HCT116 (cell line): ENCODE measurements around the gene COL5A1. TPM values are rescaled to one million over a fixed set of nuclear protein-coding genes. Genes with fewer than 3 reads are reported as not detected.

Experiments
- ATAC-seq: fragments of 200-7000 bp; cut with Tn5 transposase; 2 replicates; pipeline ENCODE4 v1.9.1; 2020; ENCODE audit warnings: mild to moderate bottlenecking, moderate library complexity
- BruUV-seq: library from RNA; stranded (reverse); fragments of 400-500 nt; replicated peaks from 2 replicates; lab custom pipeline; 2021; lab: Mats Ljungman, UMichigan
- CTCF ChIA-PET: fragments of 300-600 bp; sonication (Branson Sonifier 250); formaldehyde crosslinking; loops from one replicate; lab custom pipeline; 2021; ENCODE audit warnings: antibody characterized with exemption; lab: Charles Lee
- POLR2A ChIA-PET: fragments of 300-600, 350-600 bp; sonication (Branson Sonifier 250); formaldehyde crosslinking; loops from one replicate; lab custom pipeline; 2021; ENCODE audit warnings: antibody characterized with exemption; lab: Charles Lee
- RAD21 ChIA-PET, 2 experiments: fragments of 300-600 bp; sonication (Branson Sonifier 250); formaldehyde crosslinking; loops; one replicate each; lab custom pipeline; 2023; ENCODE audit warnings: low total read pairs in 2 of 2; ENCODE audit not compliant: uncharacterized antibody in 2 of 2, unreplicated experiment in 2 of 2, low non-redundant PET in 1 of 2; lab: Charles Lee
- DNase-seq: peaks from one replicate; pipeline ENCODE4 v3.0.0-alpha.2; 2010; ENCODE audit warnings: low read depth, low spot score
- H2AFZ ChIP-seq: fragments of 200-600 bp; shearing (Covaris generic), sonication (generic); 2 replicates; pipeline ENCODE4 v1.6.1; 2017; ENCODE audit warnings: low read depth, mixed run types, mixed read lengths, antibody characterized with exemption, low read length; ENCODE audit not compliant: poor library complexity, severe bottlenecking
- H3K27ac ChIP-seq: 2 replicates; pipeline ENCODE4 v1.5.1; 2012; ENCODE audit warnings: low read depth, low read length
- H3K27me3 ChIP-seq: fragments of 200-600 bp; sonication (generic); 2 replicates; pipeline ENCODE4 v1.6.1; 2016; ENCODE audit warnings: mixed run types, low read length, mixed read lengths; ENCODE audit not compliant: insufficient read depth
- H3K36me3 ChIP-seq, 2 experiments: fragments of 200-500 bp in 1 of 2; fragments of 200-600 bp in 1 of 2; sonication (Bioruptor generic) in 1 of 2; sonication (generic) in 1 of 2; 2 replicates each; pipeline versions ENCODE4 v1.5.1 to v1.6.1; 2014 to 2016; ENCODE audit warnings: low read length in 2 of 2, inconsistent platforms in 1 of 2, mixed read lengths in 1 of 2, mixed run types in 1 of 2; ENCODE audit not compliant: insufficient read depth in 2 of 2, control insufficient read depth in 1 of 2
- H3K4me1 ChIP-seq, 2 experiments: fragments of 200-600 bp in 1 of 2; sonication (generic) in 1 of 2; 2 replicates each; pipeline versions ENCODE4 v1.5.1 to v1.6.1; 2012 to 2017; ENCODE audit warnings: low read length in 2 of 2, inconsistent platforms in 1 of 2, mild to moderate bottlenecking in 1 of 2, mixed read lengths in 1 of 2, mixed run types in 1 of 2, moderate library complexity in 1 of 2; ENCODE audit not compliant: insufficient read depth in 2 of 2, control insufficient read depth in 1 of 2
- H3K4me2 ChIP-seq: fragments of 200-600 bp; sonication (generic); 2 replicates; pipeline ENCODE4 v1.6.1; 2017; ENCODE audit warnings: mixed run types, low read length, mixed read lengths
- H3K4me3 ChIP-seq, 2 experiments: fragments of 200-600 bp in 1 of 2; sonication (generic) in 1 of 2; replicated peaks in 1 of 2; 2 replicates each; pipeline ENCODE4 v1.5.1; 2011 to 2016; ENCODE audit warnings: low read length in 2 of 2, control low read depth in 1 of 2, low read depth in 1 of 2, mild to moderate bottlenecking in 1 of 2, mixed read lengths in 1 of 2, mixed run types in 1 of 2
- H3K79me2 ChIP-seq: fragments of 200-600 bp; sonication (generic); 2 replicates; pipeline ENCODE4 v1.6.1; 2017; ENCODE audit warnings: mild to moderate bottlenecking, mixed run types, low read length, moderate library complexity, mixed read lengths; ENCODE audit not compliant: insufficient read depth
- H3K9ac ChIP-seq: fragments of 200-600 bp; sonication (generic); 2 replicates; pipeline ENCODE4 v1.6.1; 2016; ENCODE audit warnings: low read length, mixed read lengths
- H3K9me2 ChIP-seq: fragments of 200-600 bp; sonication (generic), shearing (Covaris generic); 2 replicates; pipeline ENCODE4 v1.6.1; 2017; ENCODE audit warnings: mixed run types, mild to moderate bottlenecking, moderate library complexity; ENCODE audit not compliant: insufficient read depth
- H3K9me3 ChIP-seq, 2 experiments: fragments of 200-500 bp in 1 of 2; fragments of 200-600 bp in 1 of 2; sonication (Bioruptor generic) in 1 of 2; sonication (generic) in 1 of 2; 2 replicates each; pipeline ENCODE4 v1.6.1; 2014 to 2017; ENCODE audit warnings: low read length in 2 of 2, mixed read lengths in 2 of 2, inconsistent platforms in 1 of 2, low read depth in 1 of 2, mild to moderate bottlenecking in 1 of 2, mixed run types in 1 of 2, moderate library complexity in 1 of 2; ENCODE audit not compliant: control insufficient read depth in 1 of 2, insufficient read depth in 1 of 2
- H4K20me1 ChIP-seq: fragments of 200-600 bp; sonication (generic), shearing (Covaris generic); 2 replicates; pipeline ENCODE4 v1.6.1; 2017; ENCODE audit warnings: mixed run types, mild to moderate bottlenecking, moderate library complexity; ENCODE audit not compliant: insufficient read depth
- CEBPB ChIP-seq: IDR thresholded peaks from 2 replicates; pipeline ENCODE4 v1.6.1; 2012; ENCODE audit warnings: low read depth
- CTCF ChIP-seq, 3 experiments: fragments of 200-600 bp in 1 of 3; sonication (generic) in 1 of 3; IDR thresholded peaks in 2 of 3; conservative IDR thresholded peaks in 1 of 3; 2 replicates each; pipeline ENCODE4 v1.5.1; 2012 to 2017; ENCODE audit warnings: low read depth in 2 of 3, low read length in 2 of 3, antibody characterized with exemption in 1 of 3, borderline replicate concordance in 1 of 3, control low read depth in 1 of 3, mild to moderate bottlenecking in 1 of 3, mixed read lengths in 1 of 3, mixed run types in 1 of 3, moderate library complexity in 1 of 3; ENCODE audit not compliant: insufficient read depth in 1 of 3
- ELF1 ChIP-seq: IDR thresholded peaks from 2 replicates; pipeline ENCODE4 v1.6.1; 2012; ENCODE audit warnings: low read depth, borderline replicate concordance
- EZH2phosphoT487 ChIP-seq: fragments of 200-600 bp; IDR thresholded peaks from 2 replicates; pipeline ENCODE4 v1.6.1; 2018; ENCODE audit warnings: antibody characterized with exemption, borderline replicate concordance
- FOSL1 ChIP-seq: IDR thresholded peaks from 2 replicates; pipeline ENCODE4 v1.6.1; 2012; ENCODE audit warnings: low read depth
- JUND ChIP-seq: IDR thresholded peaks from 2 replicates; pipeline ENCODE4 v1.6.1; 2012
- POLR2A ChIP-seq: IDR thresholded peaks from 2 replicates; pipeline ENCODE4 v1.7.0; 2011; ENCODE audit warnings: borderline replicate concordance; ENCODE audit not compliant: insufficient read depth, insufficient read length; ENCODE audit errors: extremely low read depth
- POLR2AphosphoS5 ChIP-seq: IDR thresholded peaks from 2 replicates; pipeline ENCODE4 v1.6.1; 2011; ENCODE audit warnings: mild to moderate bottlenecking, low read depth, low read length, moderate library complexity
- REST ChIP-seq: IDR thresholded peaks from 2 replicates; pipeline ENCODE4 v1.6.1; 2012; ENCODE audit warnings: low read depth
- SP1 ChIP-seq: IDR thresholded peaks from 2 replicates; pipeline ENCODE4 v1.6.1; 2012; ENCODE audit warnings: low read depth
- YY1 ChIP-seq: IDR thresholded peaks from 2 replicates; pipeline ENCODE4 v1.6.1; 2011; ENCODE audit warnings: low read length, low read depth, moderate library complexity, mild to moderate bottlenecking; ENCODE audit not compliant: insufficient replicate concordance; ENCODE audit errors: extremely low read depth
- ZBTB33 ChIP-seq: IDR thresholded peaks from 2 replicates; pipeline ENCODE4 v1.6.1; 2011; ENCODE audit warnings: mild to moderate bottlenecking, low read length, moderate library complexity; ENCODE audit not compliant: insufficient replicate concordance; ENCODE audit errors: extremely low read depth
- ZFX ChIP-seq: fragments of 450-650 bp; IDR thresholded peaks from 2 replicates; pipeline ENCODE4 v1.6.1; 2017
- ZNF274 ChIP-seq: fragments of 200-500 bp; sonication (Bioruptor generic); IDR thresholded peaks from 2 replicates; pipeline ENCODE4 v1.6.1; 2014; ENCODE audit warnings: mild to moderate bottlenecking, low read depth, low read length, inconsistent platforms
- intact Hi-C: fragments of 100-400 bp; cut with micrococcal nuclease; formaldehyde crosslinking; loops from 2 replicates; pipeline ENCODE4 v1.10.0; 2022
- total RNA-seq: library from RNA; stranded (reverse); gene quantifications from one replicate; pipeline ENCODE4 v1.2.1, GENCODE V29; 2021; ENCODE audit not compliant: unreplicated experiment
- TF ChIP-seq, protein P1 (sequence below): IDR thresholded peaks from 2 replicates; pipeline ENCODE4 v1.6.1; 2012
- TF ChIP-seq, protein P2 (sequence below): IDR thresholded peaks from 2 replicates; pipeline ENCODE4 v1.6.1; 2012

The COL5A1 gene
- total RNA-seq, 1 experiment from 2014 or later = 0.30 TPM

- ChIA-PET RAD21 (no interaction called here), CTCF (no interaction called here), POLR2A (no interaction called here)
- intact Hi-C loops = no loop called here
- Histone ChIP-seq H3K79me2 (no peaks in the 10 kb centered on the region), H4K20me1 (no peaks in the 10 kb centered on the region), H3K4me3 (no peak overlapping the region), H3K9me2 (no peaks in the 10 kb centered on the region), H3K36me3 (no peaks in the 10 kb centered on the region), H3K9ac (no peak overlapping the region), H3K9me3 (no peaks in the 10 kb centered on the region), H2AFZ (no peak overlapping the region), H3K27ac (no peak overlapping the region), H3K4me1 (no peaks in the 10 kb centered on the region), H3K4me2 (no peak overlapping the region), H3K27me3 (0 out of 2 replicates have a peak, but pooled peaks cover 6% of the 10 kb centered on the region)
- BruUV-seq = no TSS peak
- TF ChIP-seq, protein P1, sequence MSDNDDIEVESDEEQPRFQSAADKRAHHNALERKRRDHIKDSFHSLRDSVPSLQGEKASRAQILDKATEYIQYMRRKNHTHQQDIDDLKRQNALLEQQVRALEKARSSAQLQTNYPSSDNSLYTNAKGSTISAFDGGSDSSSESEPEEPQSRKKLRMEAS = no peak
- TF ChIP-seq ZBTB33 = no peak
- TF ChIP-seq ELF1 = no peak
- TF ChIP-seq JUND = no peak
- TF ChIP-seq POLR2AphosphoS5 = no peak
- TF ChIP-seq REST = no peak
- TF ChIP-seq ZNF274 = no peak
- no peak for TF ChIP-seq CTCF (IDR thresholded peaks at IDR 0.05 in 2 of 3, conservative IDR thresholded peaks at IDR 0.05 in 1 of 3; ENCODE audit: borderline replicate concordance in 1 of 3, insufficient read depth in 1 of 3, low read depth in 2 of 3, low read length in 2 of 3)
- TF ChIP-seq FOSL1 = no peak
- TF ChIP-seq POLR2A = no peak
- no peak for TF ChIP-seq ZFX
- TF ChIP-seq, protein P2, sequence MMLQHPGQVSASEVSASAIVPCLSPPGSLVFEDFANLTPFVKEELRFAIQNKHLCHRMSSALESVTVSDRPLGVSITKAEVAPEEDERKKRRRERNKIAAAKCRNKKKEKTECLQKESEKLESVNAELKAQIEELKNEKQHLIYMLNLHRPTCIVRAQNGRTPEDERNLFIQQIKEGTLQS = no peak
- no peak for TF ChIP-seq SP1
- no peak for TF ChIP-seq CEBPB
- no peak for TF ChIP-seq EZH2phosphoT487
- no peak for TF ChIP-seq YY1
- DNase-seq = no peak
- ATAC-seq = peak; percentile 30; the same call in 1 of the 2 replicates
Measured at GRCh38 chr9:134682026-134682425, 40.4 kb downstream of the COL5A1 start.
